Left kidney (tissue), 2 donors: ENCODE data around the gene ZHX3. TPM values are rescaled to one million over a fixed set of nuclear protein-coding genes. Genes with fewer than 3 reads are reported as not detected.

Experiments used
- DNase-seq: peaks from one replicate; pipeline ENCODE4 v3.0.0-alpha.2; 2013
- polyA plus RNA-seq: library from polyadenylated mRNA; unstranded; fragments of 120-200 nt; gene quantifications from one replicate; pipeline ENCODE4 v1.2.1, GENCODE V29; 2013; ENCODE audit not compliant: insufficient read length

ZHX3 gene
- polyA plus RNA-seq, 1 donor: 27.6 TPM

GRCh38 chr20:41304002-41304401, 13.5 kb downstream of the ZHX3 start:
- no peak for DNase-seq

- no peak for DNase-seq
Observed at GRCh38 chr20:41300886-41301285, 16.6 kb downstream of the ZHX3 start.

GRCh38 chr20:41300383-41300782, 17.1 kb downstream of the ZHX3 start:
- DNase-seq: no peak

DNA sequence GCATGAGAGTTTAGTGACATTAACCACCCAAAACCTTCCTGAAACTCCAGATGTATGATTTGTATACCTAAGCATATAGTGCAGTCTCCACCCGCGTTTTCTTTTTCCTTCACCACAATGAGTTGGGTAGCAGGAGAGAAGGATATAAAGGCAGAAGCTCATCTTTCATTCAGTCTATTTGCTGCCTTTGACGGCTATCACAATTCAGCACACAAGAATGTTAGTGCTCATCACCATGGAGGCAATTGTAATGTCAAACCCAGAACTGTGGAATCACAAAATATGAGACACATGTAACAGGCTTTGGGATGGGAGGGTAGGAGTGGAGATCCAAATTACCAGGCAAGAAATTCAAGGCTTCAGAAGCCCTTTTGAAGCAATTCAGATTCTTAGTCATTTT, 17.6 kb downstream of the ZHX3 start:
- DNase-seq: no peak

DNA sequence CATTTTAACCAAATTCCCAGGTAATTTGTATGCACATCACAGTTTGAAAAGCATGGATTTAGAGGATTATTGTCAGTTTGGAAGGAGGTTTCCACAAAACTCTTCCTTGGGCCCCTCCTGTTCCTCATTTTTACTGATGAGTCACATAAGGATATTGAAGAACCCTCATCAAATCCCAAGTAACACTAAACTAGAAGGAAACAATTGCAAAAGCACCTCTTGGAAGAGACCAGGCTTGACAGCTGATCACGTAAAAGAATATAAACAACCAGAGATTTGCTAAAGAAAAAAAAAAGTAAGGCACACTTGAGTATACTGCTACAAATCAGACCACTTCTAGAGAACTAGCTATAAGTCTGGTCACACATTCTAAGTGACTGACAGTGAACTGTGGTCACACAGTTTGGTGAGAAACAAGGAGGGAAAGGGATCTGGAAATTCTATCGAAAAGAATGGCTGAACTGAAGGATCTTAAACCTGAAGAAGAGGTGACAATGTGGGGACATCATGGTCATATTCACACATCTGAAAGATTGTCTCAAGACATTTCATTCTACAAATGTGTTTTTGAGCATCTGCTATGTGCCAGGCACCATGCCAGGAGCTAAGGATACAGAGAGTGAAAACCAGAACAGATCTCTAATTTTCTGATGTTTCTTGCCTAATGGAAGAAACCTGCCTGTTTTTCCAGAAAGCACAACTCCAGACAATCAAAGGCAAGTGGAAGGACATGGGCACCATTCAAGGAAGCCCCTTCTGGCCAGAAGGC, 24.1 kb downstream of the ZHX3 start:
- no peak for DNase-seq

DNA sequence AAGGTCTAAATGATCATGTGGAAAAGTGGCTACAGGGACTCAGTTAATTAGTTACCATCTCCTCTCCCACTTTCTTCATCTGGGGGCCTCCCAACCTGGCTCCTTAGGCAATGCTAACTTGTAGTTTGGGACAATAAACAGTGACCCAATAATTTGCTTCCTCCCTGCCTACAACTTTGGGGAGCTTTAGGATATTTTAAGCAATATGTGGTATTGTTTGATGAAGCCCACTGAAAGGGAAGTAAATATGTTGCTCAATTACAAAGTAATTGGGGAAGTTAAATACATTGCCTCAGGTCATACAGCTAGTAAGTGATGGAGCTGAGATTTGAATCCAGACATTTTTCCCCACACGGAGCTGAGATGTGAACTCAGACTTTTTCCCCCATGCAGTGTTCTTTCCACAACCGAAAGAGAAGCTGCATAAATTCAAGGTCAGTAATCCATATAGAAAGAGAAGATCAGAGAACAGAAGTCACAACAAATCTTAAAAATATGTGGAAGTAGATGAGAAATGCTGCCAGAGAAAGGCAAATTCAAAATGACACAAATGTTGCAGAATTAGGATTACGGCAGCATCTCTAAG, 26.6 kb downstream of the ZHX3 start:
- DNase-seq: no peak

DNA sequence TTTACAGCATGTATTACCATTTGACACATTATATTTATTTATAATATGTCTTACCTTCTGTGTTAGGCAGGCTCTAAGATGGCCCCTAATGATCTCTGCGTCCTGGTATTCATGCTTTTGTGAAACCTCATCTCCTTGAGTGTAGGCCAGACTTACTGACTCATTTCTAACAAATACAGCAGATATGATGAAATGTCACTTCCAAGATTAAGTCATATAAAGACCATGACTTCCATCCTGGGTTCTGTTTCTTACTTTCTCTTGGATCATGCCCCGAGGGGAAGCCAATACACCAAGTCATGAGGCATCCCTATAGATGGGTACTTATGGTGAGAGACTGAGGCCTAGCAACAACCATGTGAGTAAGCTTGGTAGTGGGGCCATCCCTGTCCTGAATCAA, 30.2 kb downstream of the ZHX3 start:
- no peak for DNase-seq

GRCh38 chr20:41286240-41286851, 31.2 kb downstream of the ZHX3 start:
- no peak for DNase-seq

- DNase-seq: no peak
Observed at GRCh38 chr20:41279546-41280225, 37.8 kb downstream of the ZHX3 start.

DNA sequence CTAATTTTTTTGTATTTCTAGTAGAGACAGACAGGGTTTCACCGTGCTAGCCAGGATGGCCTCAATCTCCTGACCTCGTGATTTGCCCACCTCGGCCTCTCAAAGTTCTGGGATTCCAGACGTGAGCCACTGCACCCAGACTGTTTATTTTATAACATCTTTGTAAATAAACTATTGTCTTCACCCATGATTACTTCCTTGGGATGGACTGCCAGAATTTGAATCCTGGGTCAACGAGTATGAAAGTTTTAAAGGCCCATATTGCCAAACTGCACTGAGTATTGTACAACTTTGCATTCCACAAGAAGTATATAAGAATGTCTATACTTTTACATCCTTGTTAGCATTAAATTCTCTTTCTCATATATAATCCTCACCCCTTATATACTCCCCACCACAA, 38.6 kb downstream of the ZHX3 start:
- DNase-seq: no peak

GRCh38 chr20:41277049-41277448, 40.5 kb downstream of the ZHX3 start:
- no peak for DNase-seq

DNA sequence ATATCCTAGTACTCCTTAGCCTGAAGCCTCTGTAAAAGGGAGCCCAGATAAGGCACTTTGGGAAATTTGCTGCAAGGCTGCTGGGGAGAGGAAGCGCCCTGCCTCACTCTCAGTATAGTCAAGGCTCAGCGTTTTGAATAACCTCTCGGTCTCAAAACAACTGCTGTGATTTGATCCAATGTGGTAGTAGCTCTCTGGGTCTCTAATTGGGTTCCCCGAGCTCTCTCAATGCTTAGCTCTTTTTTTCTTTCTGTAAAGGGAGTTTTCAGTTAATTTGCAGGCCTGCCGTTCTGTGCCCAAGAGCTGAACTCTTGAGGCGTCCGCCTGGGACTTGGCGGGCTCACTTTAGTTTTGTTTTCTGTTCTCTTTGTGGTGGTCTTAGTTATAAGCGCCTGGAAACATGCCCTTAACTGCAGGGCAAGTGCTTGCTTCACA, 41.2 kb downstream of the ZHX3 start:
- DNase-seq: no peak

DNA sequence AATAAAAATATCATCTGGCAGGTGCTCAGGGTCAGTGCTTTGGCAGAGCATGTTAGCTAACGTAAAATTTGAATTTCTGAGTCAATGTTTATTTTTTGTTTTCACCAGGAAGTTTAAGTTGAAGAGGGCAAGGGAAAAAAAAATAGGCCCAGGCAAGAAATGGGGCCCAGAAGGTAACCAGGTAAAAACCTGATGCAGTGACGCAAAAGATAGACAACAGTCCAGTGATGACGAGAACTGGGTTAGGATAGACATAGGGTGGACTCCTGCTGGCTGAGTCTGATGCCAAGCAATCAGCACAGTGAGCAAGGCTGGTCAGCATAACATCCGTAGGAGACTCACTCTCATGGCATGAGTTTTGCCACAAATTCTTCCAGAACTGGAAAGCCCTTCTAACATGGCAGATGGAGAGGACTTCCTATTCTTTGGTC, 42.2 kb downstream of the ZHX3 start:
- no peak for DNase-seq

GRCh38 chr20:41274152-41274551, 43.4 kb downstream of the ZHX3 start:
- DNase-seq: no peak

DNA sequence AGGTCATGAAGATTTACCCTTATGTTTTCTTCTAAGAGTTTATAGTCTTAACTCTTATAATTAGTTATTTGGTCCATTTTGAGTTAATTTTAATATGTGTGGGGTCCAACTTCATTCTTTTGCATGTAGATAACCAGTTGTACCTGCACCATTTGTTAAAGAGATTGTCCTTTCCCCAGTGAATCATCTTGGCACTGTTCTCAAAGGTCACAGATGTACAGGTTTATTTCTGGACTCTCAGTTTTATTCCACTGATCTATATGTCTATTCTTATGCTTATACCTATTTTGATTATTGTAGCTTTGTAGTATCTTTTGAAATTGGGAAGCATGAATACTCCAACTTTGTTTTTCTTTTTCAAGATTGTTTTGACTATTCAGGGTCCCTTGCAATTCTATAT, 44.1 kb downstream of the ZHX3 start:
- no peak for DNase-seq

DNA sequence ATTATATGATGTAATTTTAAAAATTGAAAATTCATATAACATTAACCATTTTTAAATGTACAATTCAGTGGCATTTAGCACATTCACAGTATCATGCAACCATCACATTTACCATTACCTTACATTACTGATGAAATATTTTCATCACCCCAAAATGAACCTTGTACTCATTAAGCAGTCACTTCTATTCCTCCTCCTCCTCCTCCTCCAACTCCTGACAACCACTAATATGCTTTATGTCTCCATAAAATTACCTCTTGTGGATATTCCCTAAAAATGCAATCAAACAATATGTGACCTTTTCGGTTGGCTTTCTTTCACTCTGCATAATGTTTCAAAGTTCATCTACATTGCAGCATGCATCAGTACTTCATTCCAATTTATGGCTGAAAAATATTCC, 45.2 kb downstream of the ZHX3 start:
- DNase-seq: no peak

GRCh38 chr20:41268917-41269652, 48.4 kb downstream of the ZHX3 start:
- DNase-seq: no peak

DNA sequence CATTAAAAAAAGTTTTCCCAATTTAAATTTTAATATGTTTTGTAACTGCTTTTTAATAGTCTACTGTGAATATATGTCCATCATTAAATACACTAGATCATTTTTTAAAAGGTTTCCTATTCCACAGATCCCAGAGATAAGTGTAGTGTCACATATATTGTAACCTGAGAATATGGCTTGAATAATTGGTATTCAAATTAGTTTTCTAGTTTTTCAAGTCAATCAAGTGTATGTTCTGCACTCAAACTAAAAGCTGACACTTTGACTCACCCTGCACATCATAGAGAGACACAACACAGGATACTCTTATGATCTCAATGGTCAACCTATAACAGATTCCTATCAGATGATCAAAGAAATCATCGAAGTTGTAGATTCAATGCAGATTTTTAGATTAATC, 49.1 kb downstream of the ZHX3 start:
- DNase-seq: no peak

- no peak for DNase-seq
Observed at GRCh38 chr20:41265938-41266337, 51.6 kb downstream of the ZHX3 start.

GRCh38 chr20:41264819-41265218, 52.7 kb downstream of the ZHX3 start:
- no peak for DNase-seq

- no peak for DNase-seq
Observed at GRCh38 chr20:41261790-41262717, 55.5 kb downstream of the ZHX3 start.
